ENCODE data around the gene ZBTB20. TPM values are rescaled to one million over a fixed set of nuclear protein-coding genes. Genes with fewer than 3 reads are reported as not detected.

The ZBTB20 gene
- total and polyA plus RNA-seq, 2 of the 4 experiments (the other 2 are of a cell fraction) = 0.75 to 14.7 TPM

DNA sequence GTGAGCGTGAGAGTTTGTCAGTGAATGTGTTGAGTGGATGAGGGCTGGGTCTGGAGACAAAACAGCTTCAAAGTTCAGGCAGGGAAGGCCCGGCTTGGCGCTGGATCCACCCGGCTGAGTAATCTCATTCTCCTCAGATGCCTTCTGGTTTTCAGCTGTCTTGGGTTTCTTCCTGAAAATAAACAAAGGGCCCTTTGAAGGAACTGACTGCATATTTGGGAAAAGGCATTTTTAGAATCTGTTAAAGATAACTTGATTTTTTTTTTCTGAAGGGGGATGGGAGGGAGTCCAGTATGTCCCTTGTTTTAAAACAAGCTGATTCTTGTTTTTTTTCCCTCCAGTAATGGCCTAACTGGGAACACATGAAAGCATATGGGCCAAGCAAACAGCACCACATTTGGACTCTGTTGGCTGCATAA lies 766.8 kb downstream of the ZBTB20 start:
- Histone ChIP-seq H2BK20ac (ENCODE audit: low read depth, low read length) (peak overlapping the region; percentile 93), H3K4me3 (ENCODE audit: insufficient read depth, low read depth, low read length) (no peak overlapping the region), H3K4me1 (ENCODE audit: control insufficient read depth, insufficient read depth, low read length) (peaks cover 11% of the 10 kb centered on the region), H4K8ac (ENCODE audit: low read depth in 2 of 2, low read length in 2 of 2) (peak overlapping the region; percentile 71 to 89), H2AFZ (replicated peaks; ENCODE audit: low read length, poor library complexity) (peak overlapping the region; percentile 80), H2BK120ac (ENCODE audit: low read depth, low read length) (peak overlapping the region; percentile 94), H4K5ac (ENCODE audit: low read depth, low read length) (peak overlapping the region; percentile 96), H2AK9ac (replicated peaks; ENCODE audit: low read depth, low read length, poor library complexity) (peak overlapping the region; percentile 89), H2BK15ac (ENCODE audit: low read depth, low read length) (peak overlapping the region; percentile 94; the same call in 1 of the 3 replicates), H3K9ac (ENCODE audit: low read depth, low read length) (peak overlapping the region; percentile 55), H3K18ac (ENCODE audit: low read depth, low read length) (peak overlapping the region; percentile 89), H3K36me3 (ENCODE audit: control insufficient read depth, insufficient read depth, low read length) (peaks cover 5% of the 10 kb centered on the region), H4K20me1 (ENCODE audit: insufficient read depth, low read length) (peaks cover 3% of the 10 kb centered on the region; the same call in 1 of the 2 replicates), H3K14ac (replicated peaks; ENCODE audit: low read depth, low read length) (peak overlapping the region; percentile 88), H3K27me3 (ENCODE audit: control insufficient read depth, insufficient read depth, low read length) (no peaks in the 10 kb centered on the region), H3K27ac (ENCODE audit: insufficient read depth, low read length) (peak overlapping the region; percentile 98), H4K91ac (ENCODE audit: insufficient read depth, low read depth, low read length) (peak overlapping the region; percentile 90), H3K79me1 (ENCODE audit: low read depth in 1 of 2, low read length in 2 of 2) (peaks cover 6 to 22% of the 10 kb centered on the region in 2 experiments; a peak in 3 of 4 replicates), H3K9me3 (ENCODE audit: control insufficient read depth, insufficient read depth, low read length) (no peaks in the 10 kb centered on the region), H2AK5ac (ENCODE audit: low read depth, low read length) (peak overlapping the region; percentile 94), H3K56ac (ENCODE audit: extremely low read depth, insufficient read depth, low read length) (peak overlapping the region; percentile 69; the same call in 1 of the 2 replicates), H2BK5ac (ENCODE audit: low read depth, low read length, poor library complexity, severe bottlenecking) (peak overlapping the region; percentile 87), H3K4ac (ENCODE audit: low read depth, low read length) (peak overlapping the region; percentile 92), H3K9me1 (ENCODE audit: insufficient read depth, low read length) (peaks cover 12% of the 10 kb centered on the region), H3K23ac (ENCODE audit: low read depth, low read length) (peak overlapping the region; percentile 90), H3K4me2 (ENCODE audit: low read depth, low read length) (peak overlapping the region; percentile 68)
- DNase-seq = peak; percentile 92
- ChIA-PET POLR2A (ENCODE audit: unreplicated experiment) (no interaction called here), CTCF (interaction anchor here (0.6 to 1.2 kb wide), 6 partner anchors 12 to 119 kb away, joined by 3 to 5 read pairs (median 4); no protein-coding TSS in a partner anchor)
- peak; percentile 88 for ATAC-seq (ENCODE audit: low read depth)
- in situ Hi-C loops (cut with MboI; ENCODE audit: low sequenced_read_pairs) (no loop called here), dilution Hi-C loops (cut with HindIII; ENCODE audit: low sequenced_read_pairs, unreplicated experiment) (no loop called here), intact Hi-C loops (cut with micrococcal nuclease) (loop anchor here (2.0 to 10.0 kb wide), 7 partner anchors 39 to 1435 kb away; partner anchors contain the start of gene ZBTB20)
- no CpG with 5 or more reads among the region's 4 CpGs for WGBS, 2 experiments (ENCODE audit: extremely low coverage in 2 of 2, insufficient read length in 1 of 2)
- TF ChIP-seq POLR2A (IDR thresholded peaks at IDR 0.05; ENCODE audit: low read depth, low read length) (no peak), BHLHE40 (IDR thresholded peaks at IDR 0.05; ENCODE audit: low read depth, low read length) (peak; percentile 43; the same call in 1 of the 2 replicates)
- no TSS peak for BruUV-seq (replicated peaks)

Data from IMR-90 (cell line).